Non-pigmented ciliary epithelial cell (primary cell): Measurements from ENCODE around the gene PTGER3.

Experiments used
- DNase-seq: peaks from one replicate; pipeline ENCODE4 v3.0.0-alpha.2; 2010; ENCODE audit warnings: low read depth

Gene PTGER3

DNA sequence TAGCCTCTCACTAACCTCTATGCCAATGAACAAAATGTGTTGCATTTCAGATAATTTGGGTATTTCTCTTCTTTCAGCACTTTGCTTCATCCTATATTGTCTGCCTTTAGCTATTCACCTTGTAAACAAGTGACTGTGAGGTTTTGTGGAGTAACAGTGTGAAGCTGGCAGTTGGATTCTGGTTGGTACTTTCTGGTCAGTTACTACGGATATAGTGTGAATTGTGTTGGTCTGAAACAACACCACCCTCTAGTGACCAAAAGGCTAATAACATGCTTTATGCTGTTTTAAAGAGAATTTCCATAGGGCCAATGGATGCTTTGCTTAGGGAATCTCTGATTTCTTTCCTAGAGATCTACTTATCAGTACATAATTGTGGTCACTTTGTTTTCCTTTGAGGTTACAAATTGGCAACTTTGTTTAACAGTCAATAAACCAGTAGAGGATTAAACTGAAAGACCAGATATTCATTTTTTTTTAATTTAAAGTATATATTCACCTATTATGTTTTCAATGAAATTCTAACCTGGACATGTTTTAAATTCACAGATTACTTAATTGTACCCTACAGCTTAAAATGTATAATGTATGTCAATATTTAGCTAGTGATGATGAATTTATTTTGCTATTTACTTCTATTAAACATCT lies 2.5 kb upstream of the PTGER3 start:
- DNase-seq = peak; percentile 46

GRCh38 chr1:71046891-71047634 lies 553 bp downstream of the PTGER3 start:
- DNase-seq = no peak

GRCh38 chr1:71045463-71046028 lies 2.1 kb downstream of the PTGER3 start:
- DNase-seq = no peak

GRCh38 chr1:71044833-71045232 lies 2.8 kb downstream of the PTGER3 start:
- DNase-seq = no peak

DNA sequence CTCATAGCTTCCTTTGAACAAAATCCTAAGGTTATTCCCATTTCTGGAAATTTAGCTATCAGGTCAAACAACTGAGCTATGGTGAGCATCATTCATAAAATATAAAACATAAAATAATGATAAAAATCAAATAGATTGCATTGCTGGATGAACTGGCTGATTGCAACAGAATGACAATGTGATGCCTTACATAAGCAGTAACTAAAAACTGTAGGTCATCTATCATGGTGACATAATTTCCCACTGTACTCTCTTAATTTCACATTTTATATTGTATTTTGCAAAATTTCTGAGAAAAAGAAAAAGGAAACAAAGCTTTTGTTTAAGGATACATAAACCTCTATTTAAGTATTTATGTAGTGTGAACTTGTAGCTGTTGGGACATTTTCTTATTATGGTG lies 4.6 kb downstream of the PTGER3 start:
- no peak for DNase-seq

- no peak for DNase-seq
Observed at GRCh38 chr1:71041806-71042205, 5.8 kb downstream of the PTGER3 start.

DNA sequence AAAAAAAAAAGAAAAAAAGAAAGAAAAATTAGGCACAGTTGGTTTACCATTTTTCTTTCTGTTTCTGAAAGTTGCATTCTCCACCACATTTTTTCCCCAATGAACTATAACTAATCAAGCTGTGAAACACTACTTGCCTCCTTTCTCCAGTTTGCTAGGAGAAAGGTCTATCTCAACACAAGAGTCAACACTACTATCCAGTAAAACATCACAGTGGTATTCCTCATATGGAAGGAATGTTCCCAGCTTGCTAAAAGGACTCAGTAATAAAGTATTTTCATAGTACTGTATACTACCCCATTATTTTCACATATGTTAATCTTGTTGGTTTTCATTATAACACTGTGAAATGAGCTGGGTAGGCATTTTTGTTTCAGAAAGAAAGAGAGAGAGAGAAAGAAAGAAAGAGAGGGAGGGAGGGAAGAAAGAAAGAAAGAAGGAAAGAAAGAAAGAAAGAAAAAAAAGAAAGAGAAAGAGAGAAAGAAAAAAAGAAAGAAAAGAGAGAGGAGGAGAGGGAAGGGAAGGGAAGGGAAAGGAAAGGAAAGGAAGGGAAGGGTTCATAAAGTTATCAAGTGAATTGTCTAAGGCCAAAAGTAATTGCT lies 7.9 kb downstream of the PTGER3 start:
- no peak for DNase-seq

GRCh38 chr1:71038942-71039341 lies 8.7 kb downstream of the PTGER3 start:
- no peak for DNase-seq

DNA sequence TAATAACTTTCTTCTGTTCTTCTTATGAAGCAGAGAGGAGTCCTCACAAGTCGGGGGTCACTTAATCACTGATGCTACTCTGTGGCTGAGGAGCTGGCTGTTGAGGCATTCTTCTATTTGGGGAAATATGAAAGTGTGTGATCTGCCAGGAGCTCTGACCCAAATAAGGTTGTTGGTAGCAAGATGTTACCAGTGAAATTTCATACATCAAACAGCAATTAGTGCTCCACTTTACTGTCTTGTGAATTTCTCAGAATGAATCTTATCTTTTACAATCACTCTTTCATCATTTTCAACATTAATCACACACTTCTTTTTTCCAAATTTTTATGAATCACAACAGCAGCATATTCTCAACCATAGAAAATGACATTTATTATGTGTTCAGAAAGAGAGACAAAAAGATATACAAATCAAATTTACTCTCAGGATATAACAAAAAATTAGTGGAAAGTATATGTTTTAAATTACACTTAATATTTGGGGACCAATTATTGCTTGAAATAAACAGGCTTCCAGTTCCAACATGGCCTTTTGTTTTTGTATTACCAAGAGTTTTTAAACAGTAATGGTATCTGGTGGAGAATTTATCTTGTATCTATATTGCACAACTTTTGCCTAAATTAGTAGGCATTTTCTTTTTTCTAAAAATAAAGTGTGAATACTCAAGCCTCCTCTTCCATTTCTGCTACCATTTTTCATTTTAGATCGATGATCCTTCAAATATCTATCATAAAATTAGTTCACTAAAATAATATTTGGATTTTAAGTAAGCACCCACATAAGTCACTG lies 9.6 kb downstream of the PTGER3 start:
- no peak for DNase-seq

- DNase-seq = no peak
Observed at GRCh38 chr1:71037066-71037465, 10.6 kb downstream of the PTGER3 start.

DNA sequence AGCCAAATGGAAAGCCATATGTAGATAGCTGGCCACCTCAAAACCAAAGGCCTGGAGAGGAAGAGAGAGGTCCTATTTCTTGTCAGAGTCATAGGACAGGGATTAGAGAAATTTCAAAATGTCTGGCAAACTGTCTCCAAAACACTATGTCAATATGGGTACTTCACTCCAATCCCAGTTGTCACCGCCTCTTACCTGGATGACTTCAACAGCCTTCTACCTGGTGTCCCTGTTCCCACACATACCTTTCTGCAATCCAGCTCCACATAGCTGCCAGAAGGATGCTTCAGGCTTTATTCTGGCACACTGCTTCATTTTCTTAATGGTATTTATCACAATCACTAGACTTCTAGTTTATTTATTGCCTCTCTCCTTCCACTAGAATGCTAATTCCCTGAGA lies 14.5 kb downstream of the PTGER3 start:
- no peak for DNase-seq

DNA sequence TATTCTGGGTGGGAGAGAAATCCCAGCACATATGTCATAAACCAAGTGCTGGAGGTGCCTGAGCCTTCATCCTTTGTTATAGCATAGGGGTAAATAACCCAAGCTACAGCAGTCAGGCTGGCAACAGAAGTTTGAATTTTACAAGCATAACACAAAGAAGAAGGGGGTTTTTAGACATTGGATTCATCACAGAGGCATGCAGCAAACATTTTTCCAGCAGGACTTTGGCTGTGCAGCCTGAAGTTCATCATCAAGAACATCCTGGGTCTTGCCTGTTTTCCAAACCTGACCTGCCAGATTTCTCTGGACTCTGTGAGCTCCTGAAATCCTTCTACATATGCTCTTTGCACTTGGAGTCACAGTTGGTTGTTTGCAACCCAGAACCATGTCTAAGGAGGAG lies 16.2 kb downstream of the PTGER3 start:
- DNase-seq = no peak

- DNase-seq = no peak
Observed at GRCh38 chr1:71030026-71030425, 17.6 kb downstream of the PTGER3 start.

DNA sequence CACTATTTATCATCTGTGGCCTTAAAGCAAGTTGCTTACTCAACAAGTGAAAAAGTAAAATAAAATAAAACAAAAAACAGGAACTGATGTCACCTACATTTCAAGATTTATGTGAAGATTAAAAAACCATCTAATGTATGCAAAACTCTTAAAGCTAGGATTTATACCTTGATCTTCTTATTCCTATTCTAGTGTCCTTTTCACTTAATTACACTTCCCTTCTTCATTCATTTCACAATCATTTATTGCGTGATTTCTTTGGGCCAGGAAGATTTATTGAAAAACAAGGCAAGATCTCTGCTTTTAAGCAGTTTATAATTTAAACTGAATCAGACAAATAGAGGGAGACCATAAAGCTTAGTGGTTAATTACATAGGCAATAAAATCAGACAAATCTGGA lies 18.6 kb downstream of the PTGER3 start:
- no peak for DNase-seq

GRCh38 chr1:71027991-71028390 lies 19.6 kb downstream of the PTGER3 start:
- DNase-seq = no peak

DNA sequence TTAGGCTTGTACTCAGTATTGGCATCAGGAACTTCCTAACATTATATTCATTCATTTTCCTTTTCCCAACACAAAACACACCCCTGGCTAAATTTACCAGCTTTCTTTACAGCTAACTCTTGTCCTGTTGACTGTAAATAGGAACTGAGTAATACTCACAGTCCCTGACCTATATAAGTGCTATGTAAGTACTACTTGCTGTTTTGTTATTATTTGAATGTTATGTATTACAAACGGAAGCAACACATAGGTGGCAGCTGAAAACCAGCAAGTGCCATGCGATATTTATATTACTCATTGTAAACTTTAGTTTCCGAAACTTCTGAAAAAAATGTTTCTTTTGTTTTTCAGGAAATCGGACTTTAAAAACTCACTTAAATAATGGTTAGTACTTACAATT lies 21.5 kb downstream of the PTGER3 start:
- no peak for DNase-seq

DNA sequence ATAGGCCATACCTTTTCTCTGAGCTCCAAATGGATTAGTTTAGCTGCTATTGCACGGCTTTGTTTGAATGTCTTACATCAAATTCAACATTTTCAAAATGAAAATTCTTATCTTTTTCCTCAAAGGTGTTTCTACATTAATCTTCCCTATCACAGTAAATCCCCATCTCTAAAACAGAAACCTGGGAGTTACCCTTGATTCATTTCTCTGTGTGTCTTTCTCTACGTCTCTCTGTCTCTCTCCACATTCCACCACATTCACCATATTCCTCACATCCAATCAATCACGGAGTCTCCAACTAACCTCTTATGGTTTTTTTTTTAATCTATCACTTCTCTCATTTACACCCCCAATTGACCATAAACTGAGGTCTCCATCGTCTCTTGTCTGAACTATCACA lies 24.1 kb downstream of the PTGER3 start:
- DNase-seq = no peak

DNA sequence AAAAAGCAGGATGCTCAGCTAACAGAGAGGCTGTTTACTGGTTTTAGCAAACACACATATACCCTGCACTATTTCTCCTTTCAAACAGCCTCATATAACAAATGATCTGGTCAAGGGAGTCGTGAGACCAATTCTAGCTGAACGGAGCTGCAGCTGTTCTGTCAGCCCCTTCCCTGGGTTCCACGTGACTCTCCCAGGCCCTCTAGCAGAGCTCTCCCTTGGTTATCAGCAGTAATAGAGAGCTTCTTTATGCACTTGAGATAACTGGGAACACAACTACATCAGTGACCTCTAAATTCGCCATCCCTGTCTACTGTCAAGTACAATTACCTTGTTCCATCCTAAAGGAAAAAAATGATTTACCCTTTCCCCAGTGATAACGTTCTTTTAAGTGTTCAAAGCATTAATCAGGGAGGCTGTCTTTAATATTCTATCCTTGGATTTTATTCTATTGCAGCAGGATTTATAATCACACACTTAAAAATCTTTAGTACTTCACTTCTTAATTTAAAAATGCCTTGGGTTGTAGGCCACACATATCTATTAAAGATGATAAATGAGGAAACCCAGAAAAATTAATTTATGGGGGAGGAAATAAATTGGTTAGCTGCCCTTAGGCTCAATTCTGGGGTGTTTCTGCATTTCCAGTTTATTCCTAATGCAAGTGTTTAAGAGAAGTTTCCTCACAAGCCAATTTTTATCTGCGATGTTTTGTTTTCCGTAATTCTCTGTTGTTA lies 28.2 kb downstream of the PTGER3 start:
- no peak for DNase-seq

DNA sequence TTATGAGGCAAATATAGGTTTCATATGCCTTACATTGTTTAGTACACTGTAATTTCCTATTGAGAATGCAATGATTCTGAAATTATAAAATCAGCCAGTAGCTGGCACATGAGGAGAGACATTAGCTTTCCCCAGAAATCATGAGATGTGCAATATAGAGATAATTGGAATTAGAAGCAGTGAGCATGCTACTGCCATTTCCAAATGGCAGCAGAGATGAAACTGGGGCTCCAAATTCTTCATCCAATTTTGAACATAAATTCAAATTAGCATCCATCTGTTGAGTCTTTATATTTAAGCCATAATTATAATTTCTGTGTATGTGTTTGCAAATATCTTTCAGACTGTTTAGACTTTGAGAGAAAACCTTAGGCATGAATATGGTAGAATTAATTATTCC lies 28.8 kb downstream of the PTGER3 start:
- no peak for DNase-seq

DNA sequence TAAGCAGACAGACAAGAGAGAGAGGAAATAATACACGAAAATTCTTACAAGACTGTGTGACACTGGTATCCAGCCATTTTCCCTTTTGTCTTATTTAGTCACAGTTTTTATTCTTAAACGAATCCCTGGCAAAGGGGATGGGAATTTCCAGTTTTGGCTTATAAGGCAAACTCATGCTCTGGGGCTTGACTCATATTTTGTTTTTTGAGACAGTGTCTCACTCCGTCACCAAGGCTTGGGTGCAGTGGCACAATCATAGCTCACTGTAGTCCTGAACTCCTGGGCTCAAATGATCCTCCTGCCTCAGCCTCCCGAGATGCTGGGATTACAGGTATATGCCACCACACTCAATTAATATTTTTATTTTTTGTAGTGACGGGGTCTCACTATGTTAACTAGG lies 31.9 kb downstream of the PTGER3 start:
- no peak for DNase-seq

- peak; percentile 23 for DNase-seq
Observed at GRCh38 chr1:71014178-71014579, 33.4 kb downstream of the PTGER3 start.
